HepG2 (cell line): Measurements from ENCODE around the gene PYCARD. TPM values are rescaled to one million over a fixed set of nuclear protein-coding genes. Genes with fewer than 3 reads are reported as not detected.

Experiments used
- ATAC-seq: fragments of 200-7000 bp; cut with Tn5 transposase; 3 replicates; pipeline ENCODE4 v1.9.1; 2020; ENCODE audit warnings: mild to moderate bottlenecking, moderate library complexity
- BruUV-seq: library from RNA; stranded (reverse); fragments of 400-500 nt; replicated peaks from 2 replicates; lab custom pipeline; 2021; lab: Mats Ljungman, UMichigan
- CTCF ChIA-PET: fragments of 300-600 bp; formaldehyde crosslinking; extraction: SDS; loops from one replicate; lab custom pipeline; 2021; ENCODE audit warnings: low total read pairs, inconsistent platforms, low intra/inter-chr PET ratio; lab: Yijun Ruan, JAX
- POLR2A ChIA-PET: fragments of 350-600 bp; sonication (Branson Sonifier 250); formaldehyde crosslinking; loops from one replicate; lab custom pipeline; 2020; ENCODE audit warnings: antibody characterized with exemption, inconsistent platforms; lab: Yijun Ruan, JAX
- DNase-seq: peaks from one replicate; pipeline ENCODE4 v3.0.0-alpha.2; 2015; ENCODE audit warnings: low spot score
- FAIRE-seq: peaks from 3 replicates; lab custom pipeline; 2011; peaks lifted over from hg19 to GRCh38; lab: Jason Lieb, UNC
- H2AFZ ChIP-seq: one replicate; pipeline ENCODE4 v1.6.1; 2011; ENCODE audit warnings: low read length, inconsistent platforms
- H3K27ac ChIP-seq: fragments of 300-600 bp; 3 replicates; pipeline ENCODE4 v1.8.0; 2011; ENCODE audit warnings: mixed run types, mild to moderate bottlenecking, mixed read lengths, low read length, inconsistent platforms; ENCODE audit not compliant: insufficient read depth; ENCODE audit errors: extremely low read length
- H3K27me3 ChIP-seq, 2 experiments: fragments of 200-600 bp in 1 of 2; 2 replicates in 1 of 2; 3 replicates in 1 of 2; pipeline versions ENCODE4 v1.6.0 to v1.8.0; 2011; ENCODE audit warnings: low read length in 2 of 2, mild to moderate bottlenecking in 2 of 2, moderate library complexity in 2 of 2, inconsistent platforms in 1 of 2; ENCODE audit not compliant: insufficient read depth in 2 of 2, control insufficient read depth in 1 of 2
- H3K36me3 ChIP-seq, 2 experiments: fragments of 200-600 bp in 1 of 2; replicated peaks in 1 of 2; 2 replicates in 1 of 2; 3 replicates in 1 of 2; pipeline versions ENCODE4 v1.5.1 to v1.8.0; 2011; ENCODE audit warnings: low read length in 2 of 2, inconsistent platforms in 1 of 2; ENCODE audit not compliant: insufficient read depth in 2 of 2, control insufficient read depth in 1 of 2
- H3K4me1 ChIP-seq: 2 replicates; pipeline ENCODE4 v1.5.1; 2012; ENCODE audit warnings: low read length, inconsistent platforms; ENCODE audit not compliant: insufficient read depth
- H3K4me2 ChIP-seq: 2 replicates; pipeline ENCODE4 v1.6.0; 2011; ENCODE audit warnings: low read depth, low read length, inconsistent platforms
- H3K4me3 ChIP-seq, 3 experiments: fragments of 200-600 bp in 1 of 3; sonication (generic), shearing (Covaris generic) in 1 of 3; replicated peaks in 1 of 3; 2 replicates each; pipeline ENCODE4 v1.5.1; 2011 to 2016; ENCODE audit warnings: low read length in 3 of 3, inconsistent platforms in 2 of 3, low read depth in 2 of 3, mild to moderate bottlenecking in 2 of 3, control low read depth in 1 of 3, mixed read lengths in 1 of 3; ENCODE audit not compliant: insufficient read depth in 1 of 3
- H3K79me2 ChIP-seq: one replicate; pipeline ENCODE4 v1.6.1; 2011; ENCODE audit warnings: low read length, inconsistent platforms; ENCODE audit not compliant: insufficient read depth
- H3K9ac ChIP-seq: 2 replicates; pipeline ENCODE4 v1.6.0; 2011; ENCODE audit warnings: mild to moderate bottlenecking, low read depth, low read length, inconsistent platforms; ENCODE audit not compliant: insufficient read depth
- H3K9me3 ChIP-seq: 2 replicates; pipeline ENCODE4 v1.5.1; 2012; ENCODE audit warnings: mild to moderate bottlenecking, low read length
- H4K20me1 ChIP-seq: 2 replicates; pipeline ENCODE4 v1.6.0; 2011; ENCODE audit warnings: inconsistent platforms, mild to moderate bottlenecking, low read length, moderate library complexity; ENCODE audit not compliant: insufficient read depth
- ARNT2 ChIP-seq: sonication (generic); formaldehyde crosslinking; IDR thresholded peaks from 2 replicates; pipeline ENCODE4 v1.8.0; 2022; ENCODE audit warnings: mild to moderate bottlenecking, low read depth, missing genetic modification reagents, moderate library complexity
- HES4 ChIP-seq: sonication (generic); formaldehyde crosslinking; IDR thresholded peaks from 2 replicates; pipeline ENCODE4 v1.9.0; 2021; ENCODE audit warnings: mild to moderate bottlenecking, missing genetic modification reagents, borderline replicate concordance
- HMG20B ChIP-seq: conservative IDR thresholded peaks from 2 replicates; pipeline ENCODE4 v1.6.1; 2016; ENCODE audit warnings: missing genetic modification reagents, missing compliant biosample characterization
- KLF12 ChIP-seq: sonication (generic); formaldehyde crosslinking; IDR thresholded peaks from 2 replicates; pipeline ENCODE4 v1.4.0; 2020; ENCODE audit warnings: missing genetic modification reagents, borderline replicate concordance
- KLF15 ChIP-seq: sonication (generic); formaldehyde crosslinking; IDR thresholded peaks from 2 replicates; pipeline ENCODE4 v1.8.1; 2023; ENCODE audit warnings: borderline replicate concordance, mild to moderate bottlenecking, inconsistent platforms, missing genetic modification reagents, mixed read lengths
- NFE2L1 ChIP-seq: sonication (generic); formaldehyde crosslinking; IDR thresholded peaks from 2 replicates; pipeline ENCODE4 v1.4.0; 2020; ENCODE audit warnings: missing genetic modification reagents, mild to moderate bottlenecking, borderline replicate concordance
- RAD21 ChIP-seq: fragments of 450-650 bp; formaldehyde crosslinking; IDR thresholded peaks from 2 replicates; pipeline ENCODE4 v1.5.0; 2020; ENCODE audit warnings: mild to moderate bottlenecking
- RBM22 ChIP-seq: fragments of 200-400 bp; formaldehyde crosslinking; optimal IDR thresholded peaks from 2 replicates; pipeline ENCODE3; 2017; ENCODE audit warnings: mild to moderate bottlenecking, low read length, moderate library complexity
- SRSF1 ChIP-seq: fragments of 200-400 bp; formaldehyde crosslinking; optimal IDR thresholded peaks from 2 replicates; pipeline ENCODE3; 2017; ENCODE audit warnings: mild to moderate bottlenecking, low read depth, low read length, moderate library complexity
- TMF1 ChIP-seq: sonication (generic); formaldehyde crosslinking; IDR thresholded peaks from 2 replicates; pipeline ENCODE4 v1.8.1; 2022; ENCODE audit warnings: low read depth, missing genetic modification reagents
- ZFY ChIP-seq: sonication (generic); formaldehyde crosslinking; IDR thresholded peaks from 2 replicates; pipeline ENCODE4 v1.4.0; 2020; ENCODE audit warnings: missing genetic modification reagents
- ZNF263 ChIP-seq: sonication (generic); formaldehyde crosslinking; IDR thresholded peaks from 2 replicates; pipeline ENCODE4 v1.4.0; 2020; ENCODE audit warnings: missing genetic modification reagents
- ZNF296 ChIP-seq: sonication (generic); formaldehyde crosslinking; conservative IDR thresholded peaks from 2 replicates; pipeline ENCODE4 v1.5.0; 2020; ENCODE audit warnings: mild to moderate bottlenecking, missing genetic modification reagents
- ZNF503 ChIP-seq: sonication (generic); formaldehyde crosslinking; IDR thresholded peaks from 2 replicates; pipeline ENCODE4 v1.4.0; 2020; ENCODE audit warnings: missing genetic modification reagents
- ZNF629 ChIP-seq: sonication (generic); formaldehyde crosslinking; conservative IDR thresholded peaks from 2 replicates; pipeline ENCODE4 v1.5.0; 2020; ENCODE audit warnings: missing genetic modification reagents
- ZNF781 ChIP-seq: sonication (generic); formaldehyde crosslinking; IDR thresholded peaks from 2 replicates; pipeline ENCODE4 v1.5.1; 2020; ENCODE audit warnings: borderline replicate concordance, mild to moderate bottlenecking, missing genetic modification reagents; ENCODE audit errors: not compliant biosample characterization
- WGBS: methylation state at CpG from one replicate; pipeline ENCODE4 v1.1.6; 2017; ENCODE audit warnings: low lambda C conversion rate; 5-methylcytosine and 5-hydroxymethylcytosine counted together
- in situ Hi-C: cut with HindIII; loops from 2 replicates; pipeline ENCODE4 v1.10.0; 2017; ENCODE audit warnings: low pct_unique_long_range_greater_than_20kb; ENCODE audit not compliant: extremely low pct_ligation_motif_present
- intact Hi-C: fragments of 100-400 bp; cut with micrococcal nuclease; formaldehyde crosslinking; loops from one replicate; pipeline ENCODE4 v1.10.0; 2022; ENCODE audit not compliant: unreplicated experiment
- polyA plus RNA-seq, 8 experiments: library from polyadenylated mRNA; depleted of rRNA in 3 of 8; stranded (reverse) in 7 of 8; unstranded in 1 of 8; fragments of >200 nt; fragmentation: Illumina TruSeq in 4 of 8; extraction: Trizol in 4 of 8; gene quantifications; 2 replicates each; pipeline versions ENCODE4 v1.2.1 to v1.2.3, GENCODE V29; 2011 to 2016; ENCODE audit warnings: low read depth in 4 of 8, missing spikeins in 1 of 8, mixed read lengths in 1 of 8; ENCODE audit not compliant: insufficient read depth in 1 of 8
- total RNA-seq, 5 experiments: library from RNA; depleted of rRNA; stranded (reverse); fragments of >200 nt; fragmentation: Illumina TruSeq; extraction: Trizol; gene quantifications; 2 replicates each; pipeline ENCODE4 v1.2.3, GENCODE V29; 2016; ENCODE audit warnings: low read depth in 1 of 5

Gene PYCARD
- total and polyA plus RNA-seq, 2 of the 13 experiments (the other 11 are each of a cell fraction or from before 2014, with no cell fraction given), result 4.8 to 9.2 TPM

- TF ChIP-seq HMG20B (CRISPR knock-in tag) (0 out of 2 replicates have a peak, but pooled peaks have one; percentile 3), ZNF296 (CRISPR knock-in tag) (peak; percentile 52; the same call in 1 of the 2 replicates), ZNF781 (CRISPR knock-in tag) (peak; percentile 52), TMF1 (CRISPR knock-in tag) (no peak), KLF12 (CRISPR knock-in tag) (peak; percentile 53; the same call in 1 of the 2 replicates), RAD21 (CRISPR knock-in tag) (peak; percentile 19; the same call in 1 of the 2 replicates), ZFY (CRISPR knock-in tag) (peak; percentile 41; the same call in 1 of the 2 replicates), ARNT2 (0 out of 2 replicates have a peak, but pooled peaks have one; percentile 14), ZNF263 (CRISPR knock-in tag) (peak; percentile 80), HES4 (0 out of 2 replicates have a peak, but pooled peaks have one; percentile 62), SRSF1 (peak; percentile 12), NFE2L1 (CRISPR knock-in tag) (no peak), RBM22 (no peak)
Observed at GRCh38 chr16:31202414-31203375, at the start of gene PYCARD (continued).

GRCh38 chr16:31251435-31251834 is 48.9 kb upstream of the PYCARD start:
- H3K4me2 ChIP-seq, result no peak overlapping the region
- no peaks in the 10 kb centered on the region for H3K79me2 ChIP-seq
- H3K9me3 ChIP-seq, result no peaks in the 10 kb centered on the region
- no peak for TF ChIP-seq ZNF503 (CRISPR knock-in tag)
- TF ChIP-seq ZNF629, result peak; percentile 66
- TF ChIP-seq KLF15, result no peak
- intact Hi-C loops (no loop called here), in situ Hi-C loops (no loop called here)
- no peak overlapping the region for H3K27ac ChIP-seq
- ATAC-seq, result no peak
- POLR2A ChIA-PET, result no interaction called here
- no peak overlapping the region for H3K4me3 ChIP-seq
- FAIRE-seq, result no peak
- 91% methylated on average over 5 of the region's 5 CpGs for WGBS
- no TSS peak for BruUV-seq
- H3K9ac ChIP-seq, result no peak overlapping the region
- H3K36me3 ChIP-seq, result no peaks in the 10 kb centered on the region
- DNase-seq, result no peak
- no peaks in the 10 kb centered on the region for H4K20me1 ChIP-seq
- no peak overlapping the region for H2AFZ ChIP-seq
- H3K27me3 ChIP-seq, result peaks cover under 1 to 2% of the 10 kb centered on the region in 2 experiments; a peak in 2 of 5 replicates
- CTCF ChIA-PET, result no interaction called here
- H3K4me1 ChIP-seq, result peaks cover 10% of the 10 kb centered on the region
